DMS53 treated with DMSO at 0.1 percent for 48 hours (cell line): ENCODE measurements around the gene PEX11A.
"Not testable (repeated sequence)": the region's sequence is repeated elsewhere in the genome, so short reads cannot be mapped to it uniquely, and the experiment has no call there.

Source experiments
- DNase-seq: peaks from one replicate; lab custom pipeline; 2025; ENCODE audit not compliant: unreplicated experiment; lab: John Stamatoyannopoulos, UW

PEX11A gene, protein sequence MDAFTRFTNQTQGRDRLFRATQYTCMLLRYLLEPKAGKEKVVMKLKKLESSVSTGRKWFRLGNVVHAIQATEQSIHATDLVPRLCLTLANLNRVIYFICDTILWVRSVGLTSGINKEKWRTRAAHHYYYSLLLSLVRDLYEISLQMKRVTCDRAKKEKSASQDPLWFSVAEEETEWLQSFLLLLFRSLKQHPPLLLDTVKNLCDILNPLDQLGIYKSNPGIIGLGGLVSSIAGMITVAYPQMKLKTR

DNA sequence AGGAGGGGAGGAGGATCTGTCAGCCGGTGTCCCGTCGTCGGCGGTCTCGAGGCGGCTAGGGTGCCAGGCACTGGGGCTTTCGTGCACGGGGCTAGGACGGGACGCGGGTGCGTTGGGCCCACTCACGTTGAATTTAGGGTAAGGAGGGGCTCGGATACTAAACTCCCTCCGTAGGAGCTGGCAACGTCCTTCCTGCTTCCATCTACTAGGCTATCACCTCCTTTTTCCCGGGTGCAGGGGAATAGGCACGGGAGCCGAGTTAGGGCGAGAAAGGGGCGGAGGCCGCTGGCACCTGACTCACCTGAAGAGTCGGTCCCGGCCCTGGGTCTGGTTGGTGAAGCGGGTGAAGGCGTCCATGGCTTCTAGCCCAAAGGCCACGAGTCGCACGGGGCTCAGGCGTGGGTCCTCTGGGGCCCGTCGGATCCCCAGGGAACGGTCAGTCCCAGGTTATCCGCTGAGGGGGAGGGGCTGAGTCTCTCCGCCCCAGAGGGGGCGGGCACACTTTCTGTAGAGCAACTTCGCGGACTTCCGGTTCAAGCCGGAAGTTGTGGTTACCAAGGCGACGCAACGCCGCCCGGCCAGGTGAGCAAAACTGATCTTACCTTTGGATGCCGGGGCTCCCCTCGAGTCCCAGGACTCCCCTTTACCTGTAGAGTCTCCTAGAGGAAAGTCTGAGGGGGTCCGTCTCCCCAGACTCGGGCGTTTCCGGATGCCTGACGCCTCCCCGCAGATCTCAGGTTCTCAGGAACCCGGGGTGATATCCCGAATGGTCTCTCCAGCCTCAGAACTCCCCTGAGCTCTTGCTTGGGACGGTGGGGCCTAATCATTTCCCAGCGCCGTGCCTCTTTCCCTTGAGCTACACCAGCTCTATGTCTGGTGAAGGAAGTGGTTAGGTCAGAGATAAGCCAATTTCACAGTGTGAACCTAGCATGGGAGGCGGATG, at the start of gene PEX11A, which contains the start of gene WDR93:
Gene PEX11A, minus strand, starts transcription at position 479 of the 943 bp plus-strand sequence. Its CDS starts 122 bp downstream, at position 357.
Gene WDR93, plus strand, starts transcription at position 536 of the 943 bp plus-strand sequence. CDS start 10,936 bp downstream, outside the sequence.
- DNase-seq: peak; percentile 62

DNA sequence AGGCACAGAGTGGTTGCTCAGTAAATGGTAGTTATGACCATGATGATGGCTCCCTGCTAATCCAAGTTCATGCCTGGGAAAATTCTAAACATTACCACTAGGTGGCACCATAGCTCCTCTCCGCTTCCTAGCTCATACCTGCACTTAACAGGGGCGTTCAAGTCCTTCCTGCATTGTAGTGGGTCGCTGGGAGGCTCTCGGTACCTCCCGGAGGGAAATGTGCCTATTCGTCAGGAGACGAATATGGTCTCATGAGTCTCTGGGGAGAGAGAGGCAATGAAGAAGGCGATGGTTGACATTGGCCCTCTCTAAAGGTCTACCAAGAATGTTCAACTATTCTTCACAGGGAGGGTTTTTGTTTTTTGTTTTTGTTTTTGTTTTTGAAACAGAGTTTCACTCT, 49.6 kb upstream of the PEX11A start:
- peak; percentile 74 for DNase-seq

DNA sequence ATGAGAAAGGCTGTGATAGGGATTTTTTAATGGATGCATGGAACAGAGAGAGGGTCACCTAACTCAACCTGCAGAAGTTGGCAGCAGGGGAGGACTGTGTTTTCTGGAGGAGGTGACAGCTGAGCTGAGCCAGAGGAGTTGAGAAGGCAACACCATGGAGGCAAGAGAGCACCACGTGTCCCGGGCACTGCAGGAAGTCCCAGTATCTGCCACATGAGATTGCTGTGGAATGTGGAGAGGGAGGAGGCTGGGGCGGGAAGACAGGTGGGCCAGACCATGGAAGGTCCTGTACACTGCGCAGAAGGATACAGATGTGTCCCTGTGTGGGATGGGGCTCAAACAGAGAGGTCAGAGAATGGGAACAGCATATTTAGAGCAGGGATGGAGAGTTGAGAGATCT, 45.2 kb upstream of the PEX11A start:
- no peak for DNase-seq

DNA sequence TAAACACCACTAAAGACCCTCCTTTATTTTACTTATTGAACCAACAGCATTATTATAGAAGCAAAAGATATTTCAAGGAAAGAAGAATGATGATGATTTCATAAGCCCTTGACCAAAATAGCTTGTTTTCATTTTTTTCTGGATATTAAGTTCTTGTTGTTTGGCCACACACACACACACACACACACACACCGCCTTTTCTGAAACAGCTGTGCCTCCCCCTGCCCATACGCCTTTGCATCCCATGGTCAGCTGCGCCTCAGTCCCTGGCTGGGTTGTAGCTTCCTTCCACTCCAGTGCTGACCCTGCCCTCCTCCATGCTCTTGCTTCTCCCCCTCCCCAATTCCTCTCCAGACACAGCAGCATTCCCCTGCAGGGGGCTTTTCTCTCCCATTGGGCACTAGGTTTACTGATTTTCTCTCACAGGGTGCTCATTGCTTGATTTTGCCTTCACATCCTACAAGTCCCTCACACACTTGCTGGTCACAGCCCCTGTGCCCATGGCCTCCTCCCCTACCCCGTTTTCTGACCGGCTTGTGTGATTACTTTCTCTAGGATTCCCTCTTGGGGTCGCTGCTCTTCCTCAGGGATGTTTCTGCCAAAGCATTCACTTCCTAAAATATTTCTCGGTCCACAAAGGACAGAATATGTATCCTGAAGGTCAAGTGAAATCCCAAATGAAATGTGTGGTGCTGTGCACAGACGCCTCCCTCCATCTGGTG, 42.1 kb upstream of the PEX11A start:
- no peak for DNase-seq

DNA sequence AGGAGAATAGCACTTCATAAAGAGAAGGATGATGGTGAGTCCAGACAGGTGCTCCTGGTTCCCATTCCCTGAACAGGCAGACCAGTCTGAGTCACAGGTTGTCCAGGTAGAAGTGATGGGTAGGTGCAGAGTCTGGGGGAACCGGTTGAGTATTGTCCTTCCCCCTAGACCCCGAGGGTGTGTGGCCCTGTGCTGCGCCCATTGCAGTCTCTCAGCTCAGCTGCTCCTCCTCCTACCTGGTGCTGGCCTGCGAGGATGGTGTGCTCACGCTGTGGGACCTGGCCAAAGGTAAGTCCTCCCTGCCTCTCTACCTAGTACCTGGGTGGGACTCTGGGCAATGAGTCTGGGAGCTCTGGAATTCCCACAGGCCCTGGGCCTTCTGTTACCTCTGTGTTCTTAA, 40.7 kb upstream of the PEX11A start:
- no peak for DNase-seq

DNA sequence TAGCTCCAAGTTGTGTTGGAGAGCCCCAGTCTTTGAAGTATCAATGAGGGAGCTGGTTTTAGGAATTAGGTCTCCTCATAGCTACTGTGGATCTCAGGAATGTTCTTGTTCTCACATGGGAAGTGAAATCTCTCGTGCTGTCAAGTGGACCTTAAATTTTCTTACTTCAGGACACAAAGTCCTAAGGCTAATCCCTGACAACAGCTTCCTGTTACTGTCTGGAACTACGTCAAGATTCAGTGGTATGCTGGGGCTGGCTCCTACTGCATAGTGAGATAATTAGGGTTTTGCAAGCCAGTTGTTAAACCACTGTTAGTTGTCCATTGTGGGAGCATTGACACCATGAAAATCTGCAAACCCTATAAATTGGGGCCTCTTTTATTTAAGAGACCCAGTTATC, 37.7 kb upstream of the PEX11A start:
- DNase-seq: no peak

DNA sequence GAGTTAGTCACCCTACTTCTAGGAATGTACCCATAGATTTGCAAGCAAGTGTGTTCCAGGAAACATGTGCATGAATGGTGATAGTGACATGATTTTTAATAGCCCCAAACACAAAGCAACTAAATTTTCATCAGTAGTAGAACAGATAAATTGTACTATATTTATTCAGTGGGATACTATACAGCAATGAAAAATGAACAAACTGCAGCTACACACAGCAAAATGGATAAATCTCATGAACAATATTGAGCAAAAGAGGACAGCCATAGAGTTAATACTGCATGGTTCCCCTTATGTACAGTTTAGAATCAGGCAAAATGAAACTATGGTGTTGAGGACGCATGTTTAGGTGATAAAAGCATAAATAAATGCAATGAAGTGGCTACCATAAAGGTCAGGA, 34.5 kb upstream of the PEX11A start:
- DNase-seq: no peak

DNA sequence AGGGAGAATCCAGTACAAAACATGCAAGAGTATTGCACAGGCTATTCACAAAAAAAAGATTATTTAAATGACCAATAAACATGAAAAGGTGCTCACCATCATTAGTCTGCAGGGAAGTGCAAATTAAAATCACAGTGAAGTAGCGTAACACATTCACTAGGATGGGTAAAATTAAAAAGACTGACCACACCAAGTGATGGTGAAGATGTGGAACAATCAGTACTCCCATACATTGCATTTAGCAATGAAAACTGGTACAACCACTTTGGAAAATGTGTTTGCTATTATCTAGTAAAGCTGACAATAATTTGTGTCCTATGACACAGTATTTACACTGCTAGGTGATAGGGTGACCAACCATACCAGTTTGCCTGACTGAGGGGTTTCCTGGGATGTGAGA, 34.1 kb upstream of the PEX11A start:
- no peak for DNase-seq

DNA sequence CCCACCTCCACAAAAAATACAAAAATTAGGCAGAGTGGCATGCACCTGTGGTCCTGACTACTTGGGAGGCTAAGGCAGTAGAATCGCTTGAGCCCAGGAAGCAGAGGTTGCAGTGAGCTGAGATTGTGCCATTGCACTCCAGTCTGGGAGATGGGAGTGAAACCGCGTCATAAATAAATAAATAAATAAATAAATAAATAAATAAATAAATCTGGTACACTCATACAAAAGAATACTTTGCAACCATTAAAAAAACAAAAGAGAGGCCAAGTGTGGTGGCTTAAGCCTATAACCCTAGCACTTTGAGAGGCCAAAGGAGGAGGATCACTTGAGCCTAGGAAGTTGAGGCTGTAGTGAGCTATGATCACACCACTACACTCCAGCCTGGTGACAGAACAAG, 32.5 kb upstream of the PEX11A start:
- no peak for DNase-seq

DNA sequence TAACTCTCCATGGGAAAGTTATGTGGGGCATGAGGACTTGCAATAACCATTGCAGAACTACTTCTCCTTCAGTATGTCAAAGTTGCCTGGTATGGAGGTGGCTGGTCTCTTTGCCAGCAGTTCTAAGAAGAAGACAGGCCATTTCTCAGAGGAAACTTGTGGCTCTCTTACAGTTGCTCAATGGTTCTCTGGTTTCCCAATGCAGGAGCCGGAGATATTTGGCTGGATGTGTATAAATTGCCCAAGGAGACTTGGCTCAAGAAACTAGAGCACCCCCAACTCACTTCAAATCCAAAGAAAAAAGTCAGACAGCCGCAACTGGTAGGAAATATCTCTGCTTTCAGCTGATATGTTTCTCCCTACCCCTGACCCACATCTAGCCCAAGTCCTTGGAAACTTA, 24.2 kb upstream of the PEX11A start:
- no peak for DNase-seq

DNA sequence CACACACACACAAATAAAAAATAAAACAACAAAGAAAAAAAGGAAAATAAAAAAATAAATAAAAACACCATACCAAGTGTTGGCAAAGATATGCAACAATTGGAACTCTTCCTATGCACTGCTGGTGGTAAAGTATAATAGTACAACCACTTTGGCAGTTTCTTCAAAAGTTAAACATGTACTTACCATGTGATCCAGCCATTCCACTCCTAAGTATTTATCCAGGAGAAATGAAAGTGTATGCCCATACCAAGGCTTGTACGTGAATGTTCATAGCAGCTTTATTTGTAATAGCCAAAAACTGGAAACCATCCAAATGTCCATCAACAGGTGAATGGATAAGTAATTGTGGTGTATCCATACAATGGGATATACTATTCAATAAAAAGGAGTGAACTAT, 17.0 kb upstream of the PEX11A start:
- no peak for DNase-seq

DNA sequence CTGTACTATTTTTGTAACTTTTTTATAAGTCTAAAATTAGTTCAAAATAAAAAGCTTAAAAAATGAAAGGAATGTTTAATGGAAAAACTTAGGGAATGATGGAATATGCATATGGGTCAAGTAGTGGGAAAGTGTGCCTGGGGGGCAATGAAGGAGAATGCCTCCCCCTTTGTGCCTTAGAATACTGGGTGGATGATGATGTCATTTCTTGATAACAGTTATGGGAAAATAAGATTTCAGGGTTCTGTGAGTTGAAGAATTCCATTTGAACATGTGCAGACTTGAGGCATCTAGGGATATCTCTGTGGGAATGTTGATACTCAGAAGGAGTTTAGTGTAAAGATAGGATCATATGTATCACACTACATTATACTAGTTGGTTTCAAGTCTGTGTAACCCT, 13.9 kb upstream of the PEX11A start:
- DNase-seq: no peak

DNA sequence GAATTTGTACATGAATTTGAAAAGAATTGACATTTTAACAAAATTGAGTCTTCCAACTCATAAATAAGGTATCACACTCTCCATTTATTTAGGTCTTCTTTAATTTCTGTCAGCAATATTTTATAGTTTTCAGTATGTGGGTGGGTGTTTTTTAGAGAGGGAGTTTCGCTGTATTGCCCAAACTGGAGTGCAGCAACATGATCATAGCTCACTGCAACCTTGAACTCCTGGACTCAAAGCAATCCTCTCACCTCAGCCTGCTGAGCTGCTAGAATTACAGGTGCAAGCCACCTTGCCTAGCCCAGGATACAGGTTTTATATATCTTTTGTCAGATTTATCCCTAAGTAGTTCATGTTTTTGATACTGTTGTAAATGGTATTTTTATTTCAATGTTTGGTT, 4.6 kb upstream of the PEX11A start:
- no peak for DNase-seq

DNA sequence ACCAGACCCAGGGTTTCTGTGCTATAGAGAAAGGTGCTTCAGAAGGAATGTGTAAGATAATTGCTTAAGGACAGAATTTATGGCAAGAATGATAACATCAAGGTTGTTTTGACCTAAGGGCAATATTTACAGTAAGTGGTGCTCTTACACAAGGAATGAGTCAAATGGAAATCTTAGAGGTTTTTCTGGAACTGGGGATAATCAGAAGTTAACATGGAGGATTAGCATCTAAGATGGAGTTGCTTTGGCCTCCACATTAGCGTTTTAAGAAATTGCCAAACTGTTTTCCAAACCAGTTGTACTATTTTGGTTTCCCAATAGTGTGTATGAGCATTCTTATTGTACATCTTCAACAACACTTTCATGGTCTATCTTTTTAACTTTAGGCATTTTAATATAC, 3.1 kb upstream of the PEX11A start:
- DNase-seq: no peak

DNA sequence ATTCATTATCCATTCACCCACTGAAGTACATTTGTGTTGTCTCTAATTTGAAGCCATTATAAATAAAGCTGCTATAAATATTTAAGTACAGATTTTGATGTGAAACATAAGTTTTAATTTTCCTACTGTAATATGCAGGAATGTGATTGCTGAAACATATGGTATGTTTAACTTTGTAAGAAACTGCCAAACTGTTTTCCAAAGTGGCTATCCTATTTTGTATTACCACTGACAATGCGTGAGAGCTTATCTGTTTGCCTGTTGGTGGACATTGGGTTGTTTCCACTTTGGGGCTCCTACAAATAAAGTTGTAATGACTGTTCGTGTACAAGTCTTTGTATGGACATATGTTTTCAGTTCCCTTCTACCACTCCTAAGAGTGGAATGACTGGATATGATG, 2.5 kb upstream of the PEX11A start:
- no peak for DNase-seq

DNA sequence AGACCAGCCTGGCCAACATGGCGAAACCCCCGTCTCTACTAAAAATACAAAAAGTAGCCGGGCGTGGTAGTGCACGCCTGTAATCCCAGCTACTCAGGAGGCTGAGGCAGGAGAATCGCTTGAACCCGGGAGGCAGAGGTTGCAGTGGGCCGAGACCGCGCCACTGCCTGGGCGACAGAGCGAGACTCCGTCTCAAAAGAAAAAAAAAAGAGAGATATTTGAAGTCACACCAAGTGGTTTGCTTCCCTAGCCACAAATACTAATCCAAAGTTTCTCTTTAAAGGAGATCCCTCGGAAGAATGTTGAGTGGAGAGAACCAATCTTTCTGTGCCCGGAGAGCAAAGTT, 651 bp downstream of the PEX11A start:
- DNase-seq: not testable (repeated sequence)

DNA sequence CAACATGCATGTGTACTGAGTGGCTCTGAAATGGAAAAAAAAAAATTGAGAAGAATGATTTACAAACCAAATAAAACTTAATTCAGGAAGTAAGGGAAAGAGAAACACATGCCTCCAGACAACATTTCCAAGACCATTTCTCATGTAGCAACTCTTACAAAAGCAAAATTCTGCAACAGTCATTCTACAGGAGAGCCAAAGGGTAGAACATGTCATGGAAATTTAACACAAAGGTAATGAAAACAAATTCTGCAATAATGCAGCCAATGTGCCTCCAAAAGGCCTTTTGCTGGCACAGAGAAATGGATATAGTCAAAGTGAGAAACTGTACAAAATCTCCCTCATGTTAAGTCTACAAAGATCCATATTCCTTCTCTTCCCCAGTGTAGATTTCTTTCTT, 4.0 kb downstream of the PEX11A start:
- DNase-seq: no peak

DNA sequence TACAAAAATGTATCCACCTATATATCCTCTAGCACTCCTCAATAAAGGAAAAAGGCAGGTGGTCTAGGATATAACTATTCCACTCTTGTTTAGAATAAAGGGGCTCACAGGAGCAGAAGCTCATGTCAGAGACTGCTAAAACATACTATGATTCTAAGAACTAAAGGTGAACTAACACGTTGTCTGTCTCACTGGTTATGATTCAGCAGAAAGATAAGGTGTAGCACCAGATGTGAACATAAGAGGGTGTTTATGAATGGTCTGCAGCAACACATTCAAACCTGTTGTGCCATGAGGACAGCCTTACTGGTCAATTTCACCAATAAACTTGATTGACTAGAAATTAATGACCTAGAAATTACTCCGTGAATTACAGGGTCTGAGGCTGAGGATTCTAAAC, 4.6 kb downstream of the PEX11A start:
- DNase-seq: no peak

DNA sequence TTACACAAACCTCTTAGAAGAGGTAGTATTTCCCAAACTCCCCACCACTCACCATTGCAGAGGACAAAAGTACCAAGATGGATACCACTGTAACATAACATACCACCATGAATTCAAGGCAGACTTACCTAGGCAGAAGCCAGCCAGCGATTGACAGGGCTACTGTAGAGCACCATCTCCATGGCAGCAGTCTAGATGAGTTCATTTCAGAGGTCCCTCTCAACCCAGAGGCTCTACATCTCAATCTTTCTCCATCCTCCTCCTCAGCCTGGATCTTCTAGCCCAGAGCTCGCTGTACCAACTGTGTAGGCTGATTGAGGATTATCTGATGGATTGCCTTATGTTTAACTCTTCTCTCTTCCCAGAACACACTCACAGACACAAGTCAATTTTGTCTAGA, 9.4 kb downstream of the PEX11A start:
- DNase-seq: no peak

DNA sequence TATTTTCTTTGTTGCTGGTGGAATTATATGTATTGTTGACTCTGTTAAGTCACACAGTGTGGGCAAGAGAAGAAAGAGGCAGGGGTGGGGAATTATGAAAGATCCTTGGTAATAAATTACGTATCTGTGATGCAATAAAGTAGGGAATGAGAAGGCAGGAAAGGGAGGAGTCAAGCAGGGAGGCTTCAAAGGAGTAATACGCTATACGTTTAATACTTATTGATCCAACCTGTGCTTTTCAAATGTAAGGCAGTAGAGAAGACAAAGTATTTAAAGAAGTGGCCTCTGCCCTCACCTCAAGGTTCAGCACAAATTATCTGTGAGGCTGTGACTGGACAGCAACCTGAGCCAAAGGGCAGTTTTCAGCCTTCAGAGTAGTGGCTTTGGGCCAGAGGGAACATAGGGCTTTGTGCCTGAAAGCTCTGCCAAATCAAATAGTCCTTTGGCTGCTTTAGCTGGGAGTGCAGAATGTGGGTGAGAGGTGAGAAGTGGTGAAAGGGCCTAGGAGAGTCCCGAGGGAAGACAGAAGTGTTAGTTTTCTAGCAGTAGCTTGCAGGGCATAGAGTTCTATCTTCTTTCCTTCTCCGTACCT, 10.2 kb downstream of the PEX11A start:
- no peak for DNase-seq

DNA sequence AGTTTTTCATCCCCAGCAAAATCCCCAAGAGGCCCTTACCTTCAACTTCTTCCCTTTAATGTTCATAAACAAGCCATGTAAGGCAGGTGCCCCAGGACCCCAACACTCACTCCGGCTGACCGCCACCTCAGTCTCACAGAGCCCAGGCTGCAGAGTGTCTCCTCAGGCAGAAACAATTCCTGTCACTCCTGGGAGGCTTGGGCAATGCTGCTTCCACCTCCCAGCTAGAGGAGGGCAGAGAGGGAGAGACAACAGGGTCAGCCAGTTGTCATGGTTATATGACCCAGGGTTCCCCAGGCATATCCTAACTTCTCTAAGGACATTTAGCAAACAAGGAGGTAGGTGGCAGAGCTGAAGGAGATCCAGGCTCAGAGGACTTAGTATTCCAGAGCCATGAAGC, 11.3 kb downstream of the PEX11A start, which contains the start of gene PLIN1:
Gene PLIN1, minus strand, starts transcription at position 156 of the 400 bp plus-strand sequence. CDS start 1,878 bp downstream, outside the sequence.
- DNase-seq: no peak
